SK-N-SH (cell line): Measurements from ENCODE around the gene ERCC2.

Experiments used
- EP300 ChIP-seq, 2 experiments: IDR thresholded peaks; 2 replicates each; pipeline versions ENCODE4 v1.4.0 to v1.6.1; 2012; ENCODE audit warnings: borderline replicate concordance in 1 of 2, low read depth in 1 of 2, low read length in 1 of 2
- EZH2phosphoT487 ChIP-seq: fragments of 200-600 bp; sonication (generic); IDR thresholded peaks from 2 replicates; pipeline ENCODE4 v1.6.1; 2017; ENCODE audit warnings: low read depth, mixed run types, mild to moderate bottlenecking, antibody characterized with exemption, moderate library complexity, borderline replicate concordance
- FOXM1 ChIP-seq: IDR thresholded peaks from 2 replicates; pipeline ENCODE4 v1.4.0; 2012; ENCODE audit warnings: low read depth, mild to moderate bottlenecking
- POLR2AphosphoS5 ChIP-seq: IDR thresholded peaks from 2 replicates; pipeline ENCODE4 v1.6.1; 2012; ENCODE audit warnings: low read depth, low read length
- RAD21 ChIP-seq: IDR thresholded peaks from 2 replicates; pipeline ENCODE4 v1.6.1; 2012; ENCODE audit warnings: mild to moderate bottlenecking, low read length
- REST ChIP-seq: IDR thresholded peaks from 2 replicates; pipeline ENCODE4 v1.6.1; 2012; ENCODE audit warnings: mild to moderate bottlenecking, low read depth, low read length, moderate library complexity
- SIN3A ChIP-seq: IDR thresholded peaks from 2 replicates; pipeline ENCODE4 v1.6.1; 2012; ENCODE audit warnings: low read depth, mild to moderate bottlenecking, low read length, moderate library complexity, borderline replicate concordance
- SMC3 ChIP-seq: IDR thresholded peaks from 2 replicates; pipeline ENCODE4 v1.6.1; 2012; ENCODE audit warnings: low read depth, low read length, improper control_type of control experiment
- TEAD4 ChIP-seq: IDR thresholded peaks from 2 replicates; pipeline ENCODE4 v1.4.0; 2012; ENCODE audit warnings: mild to moderate bottlenecking, borderline replicate concordance; ENCODE audit not compliant: insufficient read depth
- YY1 ChIP-seq: IDR thresholded peaks from 2 replicates; pipeline ENCODE4 v1.4.0; 2012; ENCODE audit warnings: low read depth, mild to moderate bottlenecking
- TF ChIP-seq, protein P1 (sequence below): fragments of 200-600 bp; sonication (generic); IDR thresholded peaks from 2 replicates; pipeline ENCODE4 v1.6.1; 2017; ENCODE audit warnings: antibody characterized with exemption, mild to moderate bottlenecking, moderate library complexity
- TF ChIP-seq, protein P2 (sequence below): IDR thresholded peaks from 2 replicates; pipeline ENCODE4 v1.4.0; 2012; ENCODE audit warnings: low read depth

DNA sequence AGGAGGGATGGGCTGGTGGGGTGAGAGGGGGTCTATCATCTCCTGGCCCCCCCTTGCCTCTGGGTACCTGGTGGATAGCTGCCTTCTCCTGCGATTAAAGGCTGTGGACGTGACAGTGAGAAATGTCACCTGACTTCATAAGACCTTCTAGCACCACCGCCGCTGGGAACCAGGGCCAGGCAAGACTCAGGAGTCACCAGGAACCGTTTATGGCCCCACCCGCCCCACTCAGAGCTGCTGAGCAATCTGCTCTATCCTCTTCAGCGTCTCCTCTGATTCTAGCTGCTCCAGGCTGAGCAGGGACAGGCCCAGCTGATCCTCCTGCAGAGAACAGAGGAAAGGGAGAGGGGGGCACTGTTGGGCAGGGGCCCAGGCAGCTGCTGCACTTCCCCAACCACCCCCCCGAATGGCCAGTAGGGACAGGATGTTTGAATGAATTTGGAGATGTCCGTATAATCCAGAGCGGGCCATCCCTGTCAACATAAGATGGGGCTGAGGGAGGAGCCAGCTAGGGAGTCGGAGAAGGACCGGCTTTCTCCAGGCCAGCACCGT lies 18.9 kb downstream of the ERCC2 start:
- TF ChIP-seq SMC3 (no peak), REST (no peak), EZH2phosphoT487 (no peak), YY1 (no peak), RAD21 (no peak), POLR2AphosphoS5 (no peak), TEAD4 (no peak), SIN3A (no peak), EP300 (IDR thresholded peaks at IDR 0.05; ENCODE audit: borderline replicate concordance in 1 of 2, low read depth in 1 of 2, low read length in 1 of 2) (no peak), FOXM1 (no peak)
- TF ChIP-seq, protein P1, sequence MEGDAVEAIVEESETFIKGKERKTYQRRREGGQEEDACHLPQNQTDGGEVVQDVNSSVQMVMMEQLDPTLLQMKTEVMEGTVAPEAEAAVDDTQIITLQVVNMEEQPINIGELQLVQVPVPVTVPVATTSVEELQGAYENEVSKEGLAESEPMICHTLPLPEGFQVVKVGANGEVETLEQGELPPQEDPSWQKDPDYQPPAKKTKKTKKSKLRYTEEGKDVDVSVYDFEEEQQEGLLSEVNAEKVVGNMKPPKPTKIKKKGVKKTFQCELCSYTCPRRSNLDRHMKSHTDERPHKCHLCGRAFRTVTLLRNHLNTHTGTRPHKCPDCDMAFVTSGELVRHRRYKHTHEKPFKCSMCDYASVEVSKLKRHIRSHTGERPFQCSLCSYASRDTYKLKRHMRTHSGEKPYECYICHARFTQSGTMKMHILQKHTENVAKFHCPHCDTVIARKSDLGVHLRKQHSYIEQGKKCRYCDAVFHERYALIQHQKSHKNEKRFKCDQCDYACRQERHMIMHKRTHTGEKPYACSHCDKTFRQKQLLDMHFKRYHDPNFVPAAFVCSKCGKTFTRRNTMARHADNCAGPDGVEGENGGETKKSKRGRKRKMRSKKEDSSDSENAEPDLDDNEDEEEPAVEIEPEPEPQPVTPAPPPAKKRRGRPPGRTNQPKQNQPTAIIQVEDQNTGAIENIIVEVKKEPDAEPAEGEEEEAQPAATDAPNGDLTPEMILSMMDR: no peak
- TF ChIP-seq, protein P2, sequence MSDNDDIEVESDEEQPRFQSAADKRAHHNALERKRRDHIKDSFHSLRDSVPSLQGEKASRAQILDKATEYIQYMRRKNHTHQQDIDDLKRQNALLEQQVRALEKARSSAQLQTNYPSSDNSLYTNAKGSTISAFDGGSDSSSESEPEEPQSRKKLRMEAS: no peak
